ENCODE measurements around the gene S100A16. TPM values are rescaled to one million over a fixed set of nuclear protein-coding genes. Genes with fewer than 3 reads are reported as not detected.

S100A16 gene
- total and polyA plus RNA-seq, 9 of the 15 experiments (the other 6 are each of a cell fraction or from before 2014, with no cell fraction given), result 1.6 to 6.9 (median 4.3) TPM

- intact Hi-C loops (cut with micrococcal nuclease) (loop anchor here (1.0 to 5.0 kb wide), 6 partner anchors 29 to 215 kb away; partner anchors contain the start of gene S100A13), in situ Hi-C loops (cut with MboI) (loop anchor here (5.0 to 10.0 kb wide), 2 partner anchors 35 to 53 kb away; no protein-coding TSS in a partner anchor)
- Histone ChIP-seq H2AFZ (ENCODE audit: low read depth, low read length) (peak overlapping the region; percentile 98), H3K4me1 (replicated peaks in 1 of 2; ENCODE audit: control insufficient read depth in 2 of 2, insufficient read depth in 2 of 2, low read length in 2 of 2) (peaks cover 38% of the 10 kb centered on the region in 2 experiments), H3K4me3 (no peak overlapping the region), H3K9me3 (replicated peaks; ENCODE audit: control insufficient read depth, insufficient read depth, low read depth, low read length) (no peaks in the 10 kb centered on the region), H3K79me2 (ENCODE audit: control insufficient read depth, insufficient read depth, low read length) (no peaks in the 10 kb centered on the region), H3K36me3 (ENCODE audit: control insufficient read depth, insufficient read depth, low read length) (no peaks in the 10 kb centered on the region), H4K20me1 (replicated peaks; ENCODE audit: control insufficient read depth, insufficient read depth, low read length) (no peaks in the 10 kb centered on the region), H3K9me1 (ENCODE audit: control insufficient read depth, insufficient read depth, low read length) (peaks cover 9% of the 10 kb centered on the region), H3K4me2 (ENCODE audit: insufficient read depth, low read length) (peak overlapping the region; percentile 75), H3K27me3 (ENCODE audit: control insufficient read depth in 2 of 2, insufficient read depth in 2 of 2, low read length in 2 of 2) (no peaks in the 10 kb centered on the region), H3K27ac (ENCODE audit: extremely low read depth, low read depth, low read length) (peak overlapping the region; percentile 53; the same call in 2 of the 3 replicates), H3K9ac (ENCODE audit: insufficient read depth in 1 of 2, low read depth in 2 of 2, low read length in 2 of 2) (peak overlapping the region; percentile 42 to 75; a peak in 2 of 4 replicates)
- TF ChIP-seq ATF3 (IDR thresholded peaks at IDR 0.05) (peak; percentile 64), ATF3 (CRISPR knock-in tag; conservative IDR thresholded peaks at IDR 0.05) (no peak), PHB2 (IDR thresholded peaks at IDR 0.05; ENCODE audit: low read depth) (no peak), JUN (IDR thresholded peaks at IDR 0.05; ENCODE audit: borderline replicate concordance, low read depth, low read length) (0 out of 2 replicates have a peak, but pooled peaks have one; percentile 23), JUN (CRISPR knock-in tag; IDR thresholded peaks at IDR 0.05; ENCODE audit: borderline replicate concordance) (no peak)
- DNase-seq (ENCODE audit: extremely low read depth in 1 of 4, low spot score in 3 of 4), result no peak
- FAIRE-seq, result no peak
- WGBS (ENCODE audit: insufficient coverage, low coverage, missing lambda C conversion rate), result 74% methylated on average over 22 of the region's 22 CpGs
- POLR2A ChIA-PET, result interaction anchor here (0.5 to 1.7 kb wide), 8 partner anchors 8 to 423 kb away, joined by 3 to 6 read pairs (median 4); partner anchors contain the start of genes CHTOP and RPS27
- CTCF ChIA-PET (ENCODE audit: low intra/inter-chr PET ratio), result interaction anchor here (1.2 to 5.0 kb wide), 3 partner anchors 35 to 212 kb away, joined by 3 to 58 read pairs (median 21); no protein-coding TSS in a partner anchor
- ATAC-seq, result no peak
- no TSS peak for BruUV-seq (replicated peaks)
Measured at GRCh38 chr1:153567621-153568366, 45.1 kb downstream of the S100A16 start.

All from K562 (cell line).